ENCODE results near the gene ABHD11. TPM values are rescaled to one million over a fixed set of nuclear protein-coding genes. Genes with fewer than 3 reads are reported as not detected.

The ABHD11 gene
- total and polyA plus RNA-seq, 8 donors = 12.5 to 36.3 (median 15.7) TPM

DNA sequence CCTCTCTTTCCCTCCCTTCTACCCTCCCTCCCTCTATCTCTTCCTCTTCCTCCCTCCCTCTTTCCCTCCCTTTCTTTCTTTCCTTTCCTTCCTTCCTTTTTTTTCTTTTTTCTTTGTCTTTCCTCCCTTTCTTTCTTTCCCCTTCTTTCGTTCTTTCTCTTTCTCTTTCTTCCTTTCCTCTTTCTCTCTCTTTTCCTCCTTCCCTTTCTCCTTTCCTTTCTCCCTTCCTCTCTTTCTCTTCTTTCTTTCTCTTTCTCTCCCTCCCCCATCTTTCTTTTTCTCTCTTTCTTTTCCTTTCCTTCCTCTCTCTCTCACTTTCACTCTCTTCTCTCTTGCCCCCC is 24.0 kb upstream of the ABHD11 start:
- H3K36me3 ChIP-seq = no peaks in the 10 kb centered on the region
- no peaks in the 10 kb centered on the region for H3K9me3 ChIP-seq
- H3K4me3 ChIP-seq = no peak overlapping the region
- ATAC-seq (no peak), DNase-seq (no peak)
- H3K27me3 ChIP-seq = peaks cover 0 to 21% of the 10 kb centered on the region in 2 donors
- H3K27ac ChIP-seq = no peak overlapping the region
- TF ChIP-seq, protein P1, sequence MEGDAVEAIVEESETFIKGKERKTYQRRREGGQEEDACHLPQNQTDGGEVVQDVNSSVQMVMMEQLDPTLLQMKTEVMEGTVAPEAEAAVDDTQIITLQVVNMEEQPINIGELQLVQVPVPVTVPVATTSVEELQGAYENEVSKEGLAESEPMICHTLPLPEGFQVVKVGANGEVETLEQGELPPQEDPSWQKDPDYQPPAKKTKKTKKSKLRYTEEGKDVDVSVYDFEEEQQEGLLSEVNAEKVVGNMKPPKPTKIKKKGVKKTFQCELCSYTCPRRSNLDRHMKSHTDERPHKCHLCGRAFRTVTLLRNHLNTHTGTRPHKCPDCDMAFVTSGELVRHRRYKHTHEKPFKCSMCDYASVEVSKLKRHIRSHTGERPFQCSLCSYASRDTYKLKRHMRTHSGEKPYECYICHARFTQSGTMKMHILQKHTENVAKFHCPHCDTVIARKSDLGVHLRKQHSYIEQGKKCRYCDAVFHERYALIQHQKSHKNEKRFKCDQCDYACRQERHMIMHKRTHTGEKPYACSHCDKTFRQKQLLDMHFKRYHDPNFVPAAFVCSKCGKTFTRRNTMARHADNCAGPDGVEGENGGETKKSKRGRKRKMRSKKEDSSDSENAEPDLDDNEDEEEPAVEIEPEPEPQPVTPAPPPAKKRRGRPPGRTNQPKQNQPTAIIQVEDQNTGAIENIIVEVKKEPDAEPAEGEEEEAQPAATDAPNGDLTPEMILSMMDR (IDR thresholded peaks at IDR 0.05) = no peak
- intact Hi-C loops (cut with DNase I) = no loop called here
- no peaks in the 10 kb centered on the region for H3K4me1 ChIP-seq

DNA sequence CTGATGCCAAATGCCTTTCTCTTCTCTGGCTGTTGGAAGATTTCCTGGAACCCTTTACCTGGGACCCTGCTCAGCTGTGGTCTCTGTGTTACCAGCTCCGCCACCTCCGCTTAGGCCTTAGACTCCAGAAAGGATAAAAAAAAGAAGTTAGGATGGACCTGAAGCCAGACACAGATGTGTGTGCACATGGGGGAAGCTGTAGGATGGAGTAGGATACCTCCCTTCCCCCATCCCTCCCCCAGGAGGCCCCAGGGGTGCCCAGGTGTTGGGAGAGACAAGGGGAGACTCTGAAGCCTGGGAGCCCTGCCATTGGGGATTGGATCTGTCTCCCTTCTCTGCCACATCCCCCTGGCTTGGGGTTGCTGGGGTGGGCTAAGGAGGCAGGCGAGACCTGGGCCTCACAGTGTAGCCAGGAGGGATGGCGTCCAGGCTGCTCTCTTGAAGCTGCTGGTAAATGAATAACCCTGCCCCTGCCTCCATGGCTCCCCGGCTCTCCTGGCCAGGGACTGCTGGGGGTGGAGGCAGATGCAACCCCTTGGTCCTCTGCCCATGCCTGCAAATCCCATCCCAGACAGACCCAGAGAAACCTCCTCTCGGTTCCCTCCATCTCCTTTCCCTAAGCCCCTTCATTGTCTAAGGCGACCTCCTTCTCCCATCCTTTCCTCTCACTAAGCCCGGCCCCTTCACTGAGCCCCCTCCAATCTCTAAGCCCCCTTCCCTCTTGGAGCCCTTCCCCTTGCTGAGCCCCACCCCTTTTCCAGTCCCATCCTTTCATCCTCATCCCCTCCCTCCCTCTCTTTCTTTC is 23.5 kb upstream of the ABHD11 start:
- TF ChIP-seq, protein P1 (IDR thresholded peaks at IDR 0.05) = no peak
- H3K9me3 ChIP-seq = no peaks in the 10 kb centered on the region
- H3K27me3 ChIP-seq = peaks cover 0 to 16% of the 10 kb centered on the region in 2 donors
- no peak overlapping the region for H3K4me3 ChIP-seq
- H3K4me1 ChIP-seq = no peaks in the 10 kb centered on the region
- H3K36me3 ChIP-seq = no peaks in the 10 kb centered on the region
- intact Hi-C loops (cut with DNase I) = no loop called here
- H3K27ac ChIP-seq = no peak overlapping the region
- ATAC-seq (no peak), DNase-seq (no peak)

DNA sequence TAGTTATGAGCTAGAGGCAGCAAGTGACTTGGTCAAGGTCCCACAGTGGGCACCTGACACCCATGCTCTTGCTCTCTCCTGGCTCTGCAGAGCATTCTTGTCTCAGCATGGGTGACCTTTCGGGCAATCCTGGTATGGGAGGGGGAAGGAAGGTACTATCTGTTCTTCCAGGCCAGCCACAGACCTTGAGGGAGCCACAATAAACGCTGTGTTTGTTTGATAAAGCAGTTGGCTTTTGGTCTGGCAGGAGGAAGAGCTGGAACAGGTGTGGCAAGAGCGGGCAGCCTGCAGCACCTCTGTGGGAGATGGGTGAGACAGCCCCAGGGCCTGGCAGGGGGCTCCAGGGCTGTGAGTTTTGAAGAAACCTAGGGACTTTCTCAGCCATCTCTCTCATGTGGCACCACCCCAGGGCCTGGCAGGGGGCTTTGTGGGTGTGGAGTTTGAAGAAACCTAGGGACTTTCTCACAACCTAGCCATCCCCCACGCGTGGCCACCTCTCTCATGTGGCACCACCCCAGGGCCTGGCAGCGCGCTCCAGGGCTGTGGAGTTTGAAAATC is 20.1 kb upstream of the ABHD11 start:
- intact Hi-C loops (cut with DNase I) = no loop called here

DNA sequence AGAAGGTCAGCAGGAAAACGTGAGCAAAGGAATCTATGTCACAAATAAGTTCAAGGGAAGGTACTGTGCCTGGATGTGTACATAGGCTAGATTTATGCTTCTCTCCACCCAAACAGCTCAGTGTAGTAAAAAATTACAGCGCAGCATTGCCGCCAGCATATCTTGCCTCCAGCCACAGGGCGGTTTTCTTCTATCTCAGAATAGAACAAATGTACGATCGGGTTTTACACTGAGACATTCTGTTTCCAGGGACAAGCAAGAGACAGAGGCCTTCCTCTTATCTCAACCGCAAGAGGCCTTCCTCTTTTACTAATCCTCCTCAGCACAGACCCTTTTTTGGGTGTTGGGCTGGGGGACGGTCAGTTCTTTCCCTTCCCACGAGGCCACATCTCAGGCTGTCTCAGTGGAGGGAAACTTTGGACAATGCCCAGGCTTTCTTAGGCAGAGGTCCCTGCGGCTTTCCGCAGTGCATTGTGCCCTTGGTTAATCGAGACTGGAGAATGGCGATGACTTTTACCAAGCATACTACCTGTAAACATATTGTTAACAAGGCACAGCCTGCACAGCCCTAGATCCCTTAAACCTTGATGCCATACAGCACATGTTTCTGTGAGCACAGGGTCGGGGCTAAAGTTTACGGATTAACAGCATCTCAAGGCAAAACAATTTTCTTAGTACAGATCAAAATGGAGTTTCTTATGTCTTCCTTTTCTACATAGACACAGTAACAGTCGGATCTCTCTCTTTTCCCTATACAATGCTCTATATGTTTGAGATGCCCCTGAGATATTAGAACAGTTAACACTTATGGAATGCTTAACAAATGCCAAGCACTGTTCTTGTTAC is 11.6 kb upstream of the ABHD11 start:
- Histone ChIP-seq H3K27ac (no peak overlapping the region), H3K27me3 (no peaks in the 10 kb centered on the region), H3K9me3 (no peaks in the 10 kb centered on the region), H3K4me1 (no peaks in the 10 kb centered on the region), H3K4me3 (no peak overlapping the region), H3K36me3 (no peaks in the 10 kb centered on the region)
- DNase-seq (peak in 1 of 4 donors; percentile 14), ATAC-seq (no peak)
- TF ChIP-seq, protein P1 (IDR thresholded peaks at IDR 0.05) = no peak
- intact Hi-C loops (cut with DNase I) = no loop called here

More for the DNA sequence above, 20.1 kb upstream of the ABHD11 start:
- Histone ChIP-seq H3K4me1 (no peaks in the 10 kb centered on the region), H3K27ac (no peak overlapping the region), H3K36me3 (no peaks in the 10 kb centered on the region), H3K27me3 (no peaks in the 10 kb centered on the region), H3K9me3 (no peaks in the 10 kb centered on the region), H3K4me3 (no peak overlapping the region)
- ATAC-seq (no peak), DNase-seq (no peak)
- TF ChIP-seq, protein P1 (IDR thresholded peaks at IDR 0.05) = no peak

DNA sequence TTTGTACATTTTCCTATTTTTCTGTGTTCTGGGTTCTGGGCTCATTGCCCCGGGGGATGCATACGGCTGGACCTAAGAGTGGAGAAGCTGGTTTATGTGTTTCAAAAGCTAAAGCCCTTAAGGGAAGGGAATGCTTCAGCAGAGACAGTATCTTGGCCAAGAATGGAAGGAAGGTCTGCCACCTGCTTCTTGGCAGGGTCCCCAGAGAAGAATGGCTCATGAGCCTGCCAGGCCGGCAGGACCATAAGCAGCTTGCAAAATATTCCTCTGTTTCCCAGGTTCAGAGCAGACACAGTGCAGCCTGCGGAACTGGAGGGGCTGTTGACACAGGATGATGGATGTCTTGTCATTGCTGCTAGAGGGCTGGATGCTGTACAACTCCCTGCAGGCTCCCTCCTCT is 7.8 kb upstream of the ABHD11 start:
- H3K4me3 ChIP-seq = no peak overlapping the region
- TF ChIP-seq, protein P1 (IDR thresholded peaks at IDR 0.05) = no peak
- H3K27me3 ChIP-seq = no peaks in the 10 kb centered on the region
- intact Hi-C loops (cut with DNase I) = no loop called here
- no peaks in the 10 kb centered on the region for H3K4me1 ChIP-seq
- ATAC-seq (no peak), DNase-seq (no peak)
- H3K9me3 ChIP-seq = no peaks in the 10 kb centered on the region
- no peaks in the 10 kb centered on the region for H3K36me3 ChIP-seq
- no peak overlapping the region for H3K27ac ChIP-seq

Data from left lung (tissue), 10 donors.